ENCODE results near the gene ENO2.

Gene ENO2

GRCh38 chr12:6928703-6929407, 14.5 kb downstream of the ENO2 start:
- no peaks in the 10 kb centered on the region for H3K27me3 Mint-ChIP-seq
- H3K9me3 Mint-ChIP-seq: no peaks in the 10 kb centered on the region
- no peak for DNase-seq
- peaks cover 70% of the 10 kb centered on the region for H3K4me1 Mint-ChIP-seq (ENCODE audit: low read depth)
- H3K4me3 Mint-ChIP-seq: peak overlapping the region; percentile 88
- peak overlapping the region; percentile 93 for H3K27ac Mint-ChIP-seq
- H3K36me3 Mint-ChIP-seq (ENCODE audit: low read depth): peaks cover 30% of the 10 kb centered on the region

GRCh38 chr12:6929466-6930452, 15.4 kb downstream of the ENO2 start:
- Mint-ChIP-seq H3K27ac (peak overlapping the region; percentile 93), H3K4me1 (ENCODE audit: low read depth) (peaks cover 69% of the 10 kb centered on the region), H3K9me3 (no peaks in the 10 kb centered on the region), H3K4me3 (peak overlapping the region; percentile 88), H3K36me3 (ENCODE audit: low read depth) (peaks cover 35% of the 10 kb centered on the region), H3K27me3 (no peaks in the 10 kb centered on the region)
- no peak for DNase-seq

GRCh38 chr12:6932766-6933165, 18.4 kb downstream of the ENO2 start:
- Mint-ChIP-seq H3K4me3 (no peak overlapping the region), H3K4me1 (ENCODE audit: low read depth) (peaks cover 70% of the 10 kb centered on the region), H3K27ac (peak overlapping the region; percentile 65), H3K9me3 (no peaks in the 10 kb centered on the region), H3K36me3 (ENCODE audit: low read depth) (peaks cover 58% of the 10 kb centered on the region), H3K27me3 (no peaks in the 10 kb centered on the region)
- no peak for DNase-seq

GRCh38 chr12:6934110-6934509, 19.7 kb downstream of the ENO2 start:
- Mint-ChIP-seq H3K27me3 (no peaks in the 10 kb centered on the region), H3K36me3 (ENCODE audit: low read depth) (peaks cover 65% of the 10 kb centered on the region), H3K4me1 (ENCODE audit: low read depth) (peaks cover 73% of the 10 kb centered on the region), H3K27ac (peak overlapping the region; percentile 98), H3K9me3 (no peaks in the 10 kb centered on the region), H3K4me3 (no peak overlapping the region)
- no peak for DNase-seq

DNA sequence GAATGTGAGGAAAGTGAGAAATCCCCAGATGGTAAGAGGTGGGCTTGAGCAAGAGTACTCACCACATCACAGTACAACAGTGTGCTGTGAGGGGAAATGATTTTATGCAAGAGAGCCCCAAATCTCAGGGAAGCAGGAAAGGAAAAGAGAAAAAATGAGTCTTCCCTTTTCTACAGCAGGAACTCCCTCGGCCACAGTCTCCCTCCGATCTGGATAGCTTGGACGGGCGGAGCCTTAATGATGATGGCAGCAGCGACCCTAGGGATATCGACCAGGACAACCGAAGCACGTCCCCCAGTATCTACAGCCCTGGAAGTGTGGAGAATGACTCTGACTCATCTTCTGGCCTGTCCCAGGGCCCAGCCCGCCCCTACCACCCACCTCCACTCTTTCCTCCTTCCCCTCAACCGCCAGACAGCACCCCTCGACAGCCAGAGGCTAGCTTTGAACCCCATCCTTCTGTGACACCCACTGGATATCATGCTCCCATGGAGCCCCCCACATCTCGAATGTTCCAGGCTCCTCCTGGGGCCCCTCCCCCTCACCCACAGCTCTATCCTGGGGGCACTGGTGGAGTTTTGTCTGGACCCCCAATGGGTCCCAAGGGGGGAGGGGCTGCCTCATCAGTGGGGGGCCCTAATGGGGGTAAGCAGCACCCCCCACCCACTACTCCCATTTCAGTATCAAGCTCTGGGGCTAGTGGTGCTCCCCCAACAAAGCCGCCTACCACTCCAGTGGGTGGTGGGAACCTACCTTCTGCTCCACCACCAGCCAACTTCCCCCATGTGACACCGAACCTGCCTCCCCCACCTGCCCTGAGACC, 21.2 kb downstream of the ENO2 start:
- Mint-ChIP-seq H3K27ac (peak overlapping the region; percentile 98), H3K27me3 (no peaks in the 10 kb centered on the region), H3K36me3 (ENCODE audit: low read depth) (peaks cover 76% of the 10 kb centered on the region), H3K9me3 (no peaks in the 10 kb centered on the region), H3K4me3 (peak overlapping the region; percentile 90), H3K4me1 (ENCODE audit: low read depth) (peaks cover 67% of the 10 kb centered on the region)
- no peak for DNase-seq

- H3K27me3 Mint-ChIP-seq: no peaks in the 10 kb centered on the region
- DNase-seq: no peak
- peak overlapping the region; percentile 98 for H3K27ac Mint-ChIP-seq
- H3K36me3 Mint-ChIP-seq (ENCODE audit: low read depth): peaks cover 77% of the 10 kb centered on the region
- peak overlapping the region; percentile 90 for H3K4me3 Mint-ChIP-seq
- H3K4me1 Mint-ChIP-seq (ENCODE audit: low read depth): peaks cover 62% of the 10 kb centered on the region
- no peaks in the 10 kb centered on the region for H3K9me3 Mint-ChIP-seq
Observed at GRCh38 chr12:6936194-6936635, 21.8 kb downstream of the ENO2 start.

DNA sequence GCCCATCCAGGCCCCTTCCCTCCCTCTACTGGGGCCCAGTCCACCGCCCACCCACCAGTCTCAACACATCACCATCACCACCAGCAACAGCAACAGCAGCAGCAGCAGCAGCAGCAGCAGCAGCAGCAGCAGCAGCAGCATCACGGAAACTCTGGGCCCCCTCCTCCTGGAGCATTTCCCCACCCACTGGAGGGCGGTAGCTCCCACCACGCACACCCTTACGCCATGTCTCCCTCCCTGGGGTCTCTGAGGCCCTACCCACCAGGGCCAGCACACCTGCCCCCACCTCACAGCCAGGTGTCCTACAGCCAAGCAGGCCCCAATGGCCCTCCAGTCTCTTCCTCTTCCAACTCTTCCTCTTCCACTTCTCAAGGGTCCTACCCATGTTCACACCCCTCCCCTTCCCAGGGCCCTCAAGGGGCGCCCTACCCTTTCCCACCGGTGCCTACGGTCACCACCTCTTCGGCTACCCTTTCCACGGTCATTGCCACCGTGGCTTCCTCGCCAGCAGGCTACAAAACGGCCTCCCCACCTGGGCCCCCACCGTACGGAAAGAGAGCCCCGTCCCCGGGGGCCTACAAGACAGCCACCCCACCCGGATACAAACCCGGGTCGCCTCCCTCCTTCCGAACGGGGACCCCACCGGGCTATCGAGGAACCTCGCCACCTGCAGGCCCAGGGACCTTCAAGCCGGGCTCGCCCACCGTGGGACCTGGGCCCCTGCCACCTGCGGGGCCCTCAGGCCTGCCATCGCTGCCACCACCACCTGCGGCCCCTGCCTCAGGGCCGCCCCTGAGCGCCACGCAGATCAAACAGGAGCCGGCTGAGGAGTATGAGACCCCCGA, 22.5 kb downstream of the ENO2 start:
- H3K27ac Mint-ChIP-seq: peak overlapping the region; percentile 98
- peak; percentile 79 for DNase-seq
- H3K4me3 Mint-ChIP-seq: peak overlapping the region; percentile 90
- no peaks in the 10 kb centered on the region for H3K9me3 Mint-ChIP-seq
- peaks cover 81% of the 10 kb centered on the region for H3K36me3 Mint-ChIP-seq (ENCODE audit: low read depth)
- H3K27me3 Mint-ChIP-seq: no peaks in the 10 kb centered on the region
- H3K4me1 Mint-ChIP-seq (ENCODE audit: low read depth): peaks cover 63% of the 10 kb centered on the region

DNA sequence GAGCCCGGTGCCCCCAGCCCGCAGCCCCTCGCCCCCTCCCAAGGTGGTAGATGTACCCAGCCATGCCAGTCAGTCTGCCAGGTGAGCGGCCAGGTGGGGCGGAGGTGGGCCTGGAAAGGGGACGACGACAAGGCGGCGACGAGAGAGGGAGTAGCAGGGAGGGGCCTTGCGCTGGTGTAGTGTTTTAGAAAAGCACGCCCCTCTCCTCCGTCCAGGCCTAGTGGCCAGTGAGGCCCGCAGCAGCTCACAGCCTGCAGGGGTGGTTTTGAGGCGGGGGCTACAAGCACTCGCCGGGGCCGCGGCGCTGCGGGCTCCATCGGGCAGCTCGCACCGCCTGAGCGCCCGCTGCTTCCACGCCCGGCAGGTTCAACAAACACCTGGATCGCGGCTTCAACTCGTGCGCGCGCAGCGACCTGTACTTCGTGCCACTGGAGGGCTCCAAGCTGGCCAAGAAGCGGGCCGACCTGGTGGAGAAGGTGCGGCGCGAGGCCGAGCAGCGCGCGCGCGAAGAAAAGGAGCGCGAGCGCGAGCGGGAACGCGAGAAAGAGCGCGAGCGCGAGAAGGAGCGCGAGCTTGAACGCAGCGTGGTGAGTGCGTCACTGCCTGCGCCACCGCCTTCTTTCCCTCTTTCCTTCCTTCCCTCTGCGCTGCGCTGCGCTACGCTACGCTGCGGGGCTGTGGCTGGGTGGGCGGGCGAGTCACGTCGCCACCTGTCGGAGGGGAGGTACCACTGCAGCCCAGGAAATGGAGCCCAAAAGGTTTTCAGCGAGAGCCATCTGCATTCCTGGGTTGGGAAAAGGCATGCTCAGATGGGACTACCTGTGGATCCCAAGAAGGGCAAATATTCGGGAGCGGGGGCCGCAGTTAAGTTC, 23.3 kb downstream of the ENO2 start:
- H3K27ac Mint-ChIP-seq: peak overlapping the region; percentile 98
- peak overlapping the region; percentile 90 for H3K4me3 Mint-ChIP-seq
- DNase-seq: peak; percentile 93
- no peaks in the 10 kb centered on the region for H3K27me3 Mint-ChIP-seq
- peaks cover 61% of the 10 kb centered on the region for H3K4me1 Mint-ChIP-seq (ENCODE audit: low read depth)
- peaks cover 83% of the 10 kb centered on the region for H3K36me3 Mint-ChIP-seq (ENCODE audit: low read depth)
- no peaks in the 10 kb centered on the region for H3K9me3 Mint-ChIP-seq

DNA sequence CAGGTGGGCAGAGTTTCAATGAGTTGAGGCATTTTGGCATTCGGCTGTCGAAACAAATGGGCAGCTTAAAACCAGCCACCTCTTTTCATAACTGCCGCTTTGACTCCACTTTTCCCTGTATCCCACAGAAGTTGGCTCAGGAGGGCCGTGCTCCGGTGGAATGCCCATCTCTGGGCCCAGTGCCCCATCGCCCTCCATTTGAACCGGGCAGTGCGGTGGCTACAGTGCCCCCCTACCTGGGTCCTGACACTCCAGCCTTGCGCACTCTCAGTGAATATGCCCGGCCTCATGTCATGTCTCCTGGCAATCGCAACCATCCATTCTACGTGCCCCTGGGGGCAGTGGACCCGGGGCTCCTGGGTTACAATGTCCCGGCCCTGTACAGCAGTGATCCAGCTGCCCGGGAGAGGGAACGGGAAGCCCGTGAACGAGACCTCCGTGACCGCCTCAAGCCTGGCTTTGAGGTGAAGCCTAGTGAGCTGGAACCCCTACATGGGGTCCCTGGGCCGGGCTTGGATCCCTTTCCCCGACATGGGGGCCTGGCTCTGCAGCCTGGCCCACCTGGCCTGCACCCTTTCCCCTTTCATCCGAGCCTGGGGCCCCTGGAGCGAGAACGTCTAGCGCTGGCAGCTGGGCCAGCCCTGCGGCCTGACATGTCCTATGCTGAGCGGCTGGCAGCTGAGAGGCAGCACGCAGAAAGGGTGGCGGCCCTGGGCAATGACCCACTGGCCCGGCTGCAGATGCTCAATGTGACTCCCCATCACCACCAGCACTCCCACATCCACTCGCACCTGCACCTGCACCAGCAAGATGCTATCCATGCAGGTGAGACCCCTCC, 24.2 kb downstream of the ENO2 start:
- Mint-ChIP-seq H3K36me3 (ENCODE audit: low read depth) (peaks cover 76% of the 10 kb centered on the region), H3K4me3 (peak overlapping the region; percentile 90), H3K4me1 (ENCODE audit: low read depth) (peaks cover 64% of the 10 kb centered on the region), H3K27ac (peak overlapping the region; percentile 98), H3K9me3 (no peaks in the 10 kb centered on the region), H3K27me3 (no peaks in the 10 kb centered on the region)
- DNase-seq: no peak

DNA sequence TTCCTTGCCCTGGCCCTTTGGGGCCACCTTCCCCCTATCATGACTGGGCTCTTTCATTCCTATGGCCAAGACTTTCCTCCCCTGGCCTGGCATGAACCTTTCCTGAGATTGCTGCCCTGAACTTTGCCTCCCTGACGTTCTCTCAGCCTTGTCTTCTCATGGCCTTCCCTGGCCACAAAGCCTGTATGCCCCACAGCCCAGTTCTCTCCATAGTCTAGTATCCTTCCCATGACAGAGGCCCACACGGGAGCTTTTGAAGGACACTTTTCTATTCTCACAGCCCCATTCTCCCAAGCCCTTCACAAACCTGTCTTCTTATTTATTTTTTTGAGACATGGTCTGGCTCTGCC, 24.8 kb downstream of the ENO2 start:
- Mint-ChIP-seq H3K4me1 (ENCODE audit: low read depth) (peaks cover 63% of the 10 kb centered on the region), H3K36me3 (ENCODE audit: low read depth) (peaks cover 74% of the 10 kb centered on the region), H3K9me3 (no peaks in the 10 kb centered on the region), H3K27me3 (no peaks in the 10 kb centered on the region), H3K27ac (peak overlapping the region; percentile 80), H3K4me3 (peak overlapping the region; percentile 90)
- no peak for DNase-seq

DNA sequence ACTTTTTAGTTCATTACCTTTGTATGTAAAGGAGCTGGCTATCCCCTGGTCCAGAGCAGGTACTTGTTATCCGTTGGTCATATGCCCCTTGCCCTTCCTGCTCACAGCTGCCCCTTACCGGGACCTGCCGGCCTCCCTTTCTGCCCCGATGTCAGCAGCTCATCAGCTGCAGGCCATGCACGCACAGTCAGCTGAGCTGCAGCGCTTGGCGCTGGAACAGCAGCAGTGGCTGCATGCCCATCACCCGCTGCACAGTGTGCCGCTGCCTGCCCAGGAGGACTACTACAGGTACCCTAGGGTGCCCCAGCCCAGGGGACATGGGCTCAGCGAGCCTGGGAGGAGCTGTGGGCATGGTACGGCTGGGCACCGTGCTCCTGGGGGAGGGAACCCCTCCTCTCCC, 26.9 kb downstream of the ENO2 start:
- no peak overlapping the region for H3K4me3 Mint-ChIP-seq
- H3K27ac Mint-ChIP-seq: no peak overlapping the region
- peaks cover 74% of the 10 kb centered on the region for H3K36me3 Mint-ChIP-seq (ENCODE audit: low read depth)
- DNase-seq: no peak
- no peaks in the 10 kb centered on the region for H3K9me3 Mint-ChIP-seq
- H3K27me3 Mint-ChIP-seq: no peaks in the 10 kb centered on the region
- peaks cover 65% of the 10 kb centered on the region for H3K4me1 Mint-ChIP-seq (ENCODE audit: low read depth)

DNA sequence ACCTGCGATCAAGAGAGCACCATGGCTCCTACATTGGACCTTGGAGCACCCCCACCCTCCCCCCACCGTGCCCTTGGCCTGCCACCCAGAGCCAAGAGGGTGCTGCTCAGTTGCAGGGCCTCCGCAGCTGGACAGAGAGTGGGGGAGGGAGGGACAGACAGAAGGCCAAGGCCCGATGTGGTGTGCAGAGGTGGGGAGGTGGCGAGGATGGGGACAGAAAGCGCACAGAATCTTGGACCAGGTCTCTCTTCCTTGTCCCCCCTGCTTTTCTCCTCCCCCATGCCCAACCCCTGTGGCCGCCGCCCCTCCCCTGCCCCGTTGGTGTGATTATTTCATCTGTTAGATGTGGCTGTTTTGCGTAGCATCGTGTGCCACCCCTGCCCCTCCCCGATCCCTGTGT, 27.4 kb downstream of the ENO2 start:
- no peak overlapping the region for H3K27ac Mint-ChIP-seq
- no peak overlapping the region for H3K4me3 Mint-ChIP-seq

More for the DNA sequence above, 27.4 kb downstream of the ENO2 start:
- no peaks in the 10 kb centered on the region for H3K27me3 Mint-ChIP-seq
- peaks cover 72% of the 10 kb centered on the region for H3K36me3 Mint-ChIP-seq (ENCODE audit: low read depth)
- no peaks in the 10 kb centered on the region for H3K9me3 Mint-ChIP-seq
- peaks cover 65% of the 10 kb centered on the region for H3K4me1 Mint-ChIP-seq (ENCODE audit: low read depth)
- DNase-seq: no peak
